Bronchial epithelial cell (primary cell): ENCODE results near the gene ANKRD6. TPM values are rescaled to one million over a fixed set of nuclear protein-coding genes. Genes with fewer than 3 reads are reported as not detected.

Experiments used
- DNase-seq: peaks from one replicate; pipeline ENCODE4 v3.0.0-alpha.2; 2010; ENCODE audit warnings: low read depth
- FAIRE-seq: peaks from 2 replicates; lab custom pipeline; 2011; peaks lifted over from hg19 to GRCh38; lab: Jason Lieb, UNC
- H3K27me3 ChIP-seq: 2 replicates; pipeline ENCODE4 v1.5.1; 2011; ENCODE audit warnings: low read length; ENCODE audit not compliant: control insufficient read depth, insufficient read depth
- H3K36me3 ChIP-seq: 2 replicates; pipeline ENCODE4 v1.5.1; 2011; ENCODE audit warnings: low read length; ENCODE audit not compliant: control insufficient read depth, insufficient read depth
- H3K4me3 ChIP-seq: 2 replicates; pipeline ENCODE4 v1.5.1; 2011; ENCODE audit warnings: mild to moderate bottlenecking, low read depth, low read length, control low read depth
- CTCF ChIP-seq: IDR thresholded peaks from 2 replicates; pipeline ENCODE4 v1.5.1; 2011; ENCODE audit warnings: mild to moderate bottlenecking, moderate library complexity, low read length, control low read depth, inconsistent platforms; ENCODE audit not compliant: insufficient read depth, severe bottlenecking
- total RNA-seq: library from RNA; depleted of rRNA; stranded (reverse); fragments of >200 nt; gene quantifications from 2 replicates; pipeline ENCODE4 v1.2.1, GENCODE V29; 2014

The ANKRD6 gene
- total RNA-seq, 1 donor from 2014 or later: 6.1 TPM

- no peaks in the 10 kb centered on the region for H3K36me3 ChIP-seq
- FAIRE-seq: no peak
- TF ChIP-seq CTCF: no peak
- DNase-seq: peak; percentile 19
- no peaks in the 10 kb centered on the region for H3K27me3 ChIP-seq
- H3K4me3 ChIP-seq: no peak overlapping the region
These were observed 131.9 kb downstream of the ANKRD6 start for GRCh38 chr6:89564752-89565427.

GRCh38 chr6:89566008-89566800, 133.3 kb downstream of the ANKRD6 start:
- H3K27me3 ChIP-seq: no peaks in the 10 kb centered on the region
- H3K36me3 ChIP-seq: no peaks in the 10 kb centered on the region
- DNase-seq (no peak), FAIRE-seq (no peak)
- TF ChIP-seq CTCF: no peak
- no peak overlapping the region for H3K4me3 ChIP-seq

GRCh38 chr6:89566930-89567629, 134.1 kb downstream of the ANKRD6 start:
- Histone ChIP-seq H3K4me3 (no peak overlapping the region), H3K27me3 (no peaks in the 10 kb centered on the region), H3K36me3 (no peaks in the 10 kb centered on the region)
- no peak for FAIRE-seq
- DNase-seq: no peak
- no peak for TF ChIP-seq CTCF

- no peak for DNase-seq
- Histone ChIP-seq H3K36me3 (no peaks in the 10 kb centered on the region), H3K27me3 (no peaks in the 10 kb centered on the region), H3K4me3 (no peak overlapping the region)
- FAIRE-seq: peak; percentile 50
- TF ChIP-seq CTCF: no peak
These were observed 134.9 kb downstream of the ANKRD6 start for GRCh38 chr6:89567630-89568390.

- no peak for TF ChIP-seq CTCF
- FAIRE-seq (no peak), DNase-seq (peak; percentile 21)
- Histone ChIP-seq H3K36me3 (no peaks in the 10 kb centered on the region), H3K4me3 (no peak overlapping the region), H3K27me3 (no peaks in the 10 kb centered on the region)
These were observed 142.1 kb downstream of the ANKRD6 start for GRCh38 chr6:89574910-89575561.
